A549 treated with AZD2906 at 1 μM for 4 hours (cell line): ENCODE measurements around the gene RHBG. TPM values are rescaled to one million over a fixed set of nuclear protein-coding genes. Genes with fewer than 3 reads are reported as not detected.

ENCODE experiments used
- total RNA-seq: library from RNA; stranded (reverse); fragments of 200-300 nt; extraction: Qiagen RNA extraction; gene quantifications from 5 replicates; pipeline ENCODE4 v1.2.3, GENCODE V29; 2022

RHBG gene, protein sequence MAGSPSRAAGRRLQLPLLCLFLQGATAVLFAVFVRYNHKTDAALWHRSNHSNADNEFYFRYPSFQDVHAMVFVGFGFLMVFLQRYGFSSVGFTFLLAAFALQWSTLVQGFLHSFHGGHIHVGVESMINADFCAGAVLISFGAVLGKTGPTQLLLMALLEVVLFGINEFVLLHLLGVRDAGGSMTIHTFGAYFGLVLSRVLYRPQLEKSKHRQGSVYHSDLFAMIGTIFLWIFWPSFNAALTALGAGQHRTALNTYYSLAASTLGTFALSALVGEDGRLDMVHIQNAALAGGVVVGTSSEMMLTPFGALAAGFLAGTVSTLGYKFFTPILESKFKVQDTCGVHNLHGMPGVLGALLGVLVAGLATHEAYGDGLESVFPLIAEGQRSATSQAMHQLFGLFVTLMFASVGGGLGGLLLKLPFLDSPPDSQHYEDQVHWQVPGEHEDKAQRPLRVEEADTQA
- not detected in 5 replicates for total RNA-seq

GRCh38 chr1:156368889-156369684, at the start of gene RHBG:
Gene RHBG (plus strand): TSS chr1:156369211. CDS start chr1:156369250, 39 bp downstream.

GRCh38 chr1:156338180-156338976, 30.6 kb upstream of the RHBG start, which contains the start of the genes CCT3 and TSACC:
Gene CCT3 (minus strand): TSS chr1:156338292. CDS start chr1:156338184, 108 bp downstream.
Gene TSACC (plus strand): TSS chr1:156338526. CDS start chr1:156339758, 1,232 bp downstream.

Other genes starting within 250 kb of the RHBG start
- 0.34 to 0.69 TPM (median 0.40 TPM) in 5 replicates for gene SEMA4A, start 215.6 kb upstream of the RHBG start, total RNA-seq
- 24.4 to 29.9 TPM (median 27.4 TPM) in 5 replicates for gene SLC25A44, start 175.1 kb upstream of the RHBG start, total RNA-seq
- 57.2 to 60.2 TPM (median 59.0 TPM) in 5 replicates for gene PMF1, start 156.2 kb upstream of the RHBG start, total RNA-seq
- gene BGLAP, start 127.0 kb upstream of the RHBG start, total RNA-seq = 0.15 to 0.37 TPM (median 0.32 TPM) in 5 replicates
- gene PAQR6, start 121.2 kb upstream of the RHBG start, total RNA-seq = 1.9 to 4.6 TPM (median 4.2 TPM) in 5 replicates
- gene SMG5, start 86.4 kb upstream of the RHBG start, total RNA-seq = 38.1 to 44.8 TPM (median 41.8 TPM) in 5 replicates
- gene TMEM79, start 84.9 kb upstream of the RHBG start, total RNA-seq = 5.8 to 8.9 TPM (median 7.9 TPM) in 5 replicates
- 33.4 to 48.1 TPM (median 43.3 TPM) in 5 replicates for gene GLMP, start 73.5 kb upstream of the RHBG start, total RNA-seq
- not detected in 5 replicates for gene VHLL, start 69.9 kb upstream of the RHBG start, total RNA-seq
- gene CCT3, start 30.9 kb upstream of the RHBG start, total RNA-seq = 364 to 420 TPM (median 388 TPM) in 5 replicates
- 2.0 to 2.7 TPM (median 2.0 TPM) in 5 replicates for gene TSACC, start 30.7 kb upstream of the RHBG start, total RNA-seq
- gene MEF2D, start 131.6 kb downstream of the RHBG start, total RNA-seq = 24.3 to 33.5 TPM (median 30.3 TPM) in 5 replicates
- 13.7 to 19.1 TPM (median 15.6 TPM) in 5 replicates for gene IQGAP3, start 203.4 kb downstream of the RHBG start, total RNA-seq
- gene TTC24, start 210.5 kb downstream of the RHBG start, total RNA-seq = not detected in 5 replicates
- gene NAXE, start 222.6 kb downstream of the RHBG start, total RNA-seq = 141 to 177 TPM (median 166 TPM) in 5 replicates
- 59.2 to 93.7 TPM (median 63.4 TPM) in 5 replicates for gene GPATCH4, start 232.3 kb downstream of the RHBG start, total RNA-seq